SH-SY5Y (cell line): ENCODE measurements around the gene C17orf114.

Source experiments
- GATA2 ChIP-seq: IDR thresholded peaks from 2 replicates; pipeline ENCODE4 v1.6.1; 2011; ENCODE audit warnings: mild to moderate bottlenecking, low read depth, low read length
- GATA3 ChIP-seq: IDR thresholded peaks from 2 replicates; pipeline ENCODE4 v1.6.1; 2011; ENCODE audit warnings: low read depth, mild to moderate bottlenecking, low read length, moderate library complexity

GRCh38 chr17:4806777-4807604 lies 4.9 kb upstream of the C17orf114 start, which contains the start of gene PLD2:
- TF ChIP-seq GATA2 (no peak), GATA3 (no peak)
